Cardiac muscle cell (in vitro differentiated cells and primary cell): ENCODE data around the gene FBXL16. TPM values are rescaled to one million over a fixed set of nuclear protein-coding genes. Genes with fewer than 3 reads are reported as not detected.

Experiments
- DNase-seq, 2 donors: peaks; one replicate each; pipeline versions ENCODE4 v3.0.0 to v3.0.0-alpha.2; 2010 to 2017; ENCODE audit warnings: low read depth in 1 of 2, low spot score in 1 of 2
- H3K27ac ChIP-seq: fragments of 200-600 bp; sonication (generic); 2 replicates; pipeline ENCODE4 v1.5.1; 2016
- H3K27me3 ChIP-seq: fragments of 200-600 bp; sonication (generic); 2 replicates; pipeline ENCODE4 v1.6.0; 2016; ENCODE audit warnings: control low read depth
- H3K36me3 ChIP-seq: fragments of 200-600 bp; sonication (generic); 2 replicates; pipeline ENCODE4 v1.5.1; 2016; ENCODE audit warnings: control low read depth
- H3K4me1 ChIP-seq: fragments of 200-600 bp; sonication (generic); 2 replicates; pipeline ENCODE4 v1.8.1; 2017; ENCODE audit warnings: low read depth, mild to moderate bottlenecking, mixed run types
- H3K4me3 ChIP-seq: fragments of 200-600 bp; sonication (generic); 2 replicates; pipeline ENCODE4 v1.5.1; 2016; ENCODE audit warnings: mild to moderate bottlenecking
- H3K9me3 ChIP-seq: fragments of 200-600 bp; sonication (generic); 2 replicates; pipeline ENCODE4 v1.5.1; 2017; ENCODE audit warnings: low read depth, mild to moderate bottlenecking, control low read depth
- CTCF ChIP-seq: IDR thresholded peaks from 2 replicates; pipeline ENCODE4 v1.5.1; 2012; ENCODE audit warnings: low read depth, mild to moderate bottlenecking, low read length
- polyA plus RNA-seq: library from polyadenylated mRNA; unstranded; fragments of >200 nt; fragmentation: Nextera tagmentation; extraction: Ambion mirVana; gene quantifications from 2 replicates; pipeline ENCODE4 v1.2.1, GENCODE V29; 2016
- total RNA-seq: library from RNA; depleted of rRNA; stranded (reverse); fragments of >200 nt; gene quantifications from 2 replicates; pipeline ENCODE4 v1.2.3, GENCODE V29; 2016

The FBXL16 gene
- total and polyA plus RNA-seq, 2 experiments from 2014 or later, result 0.12 to 1.4 TPM

GRCh38 chr16:725463-726187, 20.0 kb upstream of the FBXL16 start:
- no peak for DNase-seq
- no peaks in the 10 kb centered on the region for H3K9me3 ChIP-seq
- no peaks in the 10 kb centered on the region for H3K36me3 ChIP-seq
- H3K27ac ChIP-seq, result no peak overlapping the region
- TF ChIP-seq CTCF, result no peak
- no peaks in the 10 kb centered on the region for H3K27me3 ChIP-seq
- H3K4me1 ChIP-seq, result peaks cover 4% of the 10 kb centered on the region
- no peak overlapping the region for H3K4me3 ChIP-seq

GRCh38 chr16:725041-725376, 19.4 kb upstream of the FBXL16 start:
- DNase-seq, result no peak
- no peak overlapping the region for H3K27ac ChIP-seq
- TF ChIP-seq CTCF, result no peak
- no peaks in the 10 kb centered on the region for H3K36me3 ChIP-seq
- peaks cover 6% of the 10 kb centered on the region for H3K4me1 ChIP-seq
- no peaks in the 10 kb centered on the region for H3K9me3 ChIP-seq
- no peaks in the 10 kb centered on the region for H3K27me3 ChIP-seq
- no peak overlapping the region for H3K4me3 ChIP-seq

GRCh38 chr16:724188-725040, 18.8 kb upstream of the FBXL16 start:
- Histone ChIP-seq H3K4me1 (peaks cover 12% of the 10 kb centered on the region), H3K36me3 (no peaks in the 10 kb centered on the region), H3K27ac (no peak overlapping the region), H3K4me3 (no peak overlapping the region), H3K27me3 (no peaks in the 10 kb centered on the region), H3K9me3 (no peaks in the 10 kb centered on the region)
- DNase-seq, result no peak
- TF ChIP-seq CTCF, result no peak

GRCh38 chr16:723695-724094, 18.1 kb upstream of the FBXL16 start:
- no peak for TF ChIP-seq CTCF
- Histone ChIP-seq H3K9me3 (no peaks in the 10 kb centered on the region), H3K4me1 (peaks cover 16% of the 10 kb centered on the region), H3K27ac (no peak overlapping the region), H3K36me3 (no peaks in the 10 kb centered on the region), H3K4me3 (no peak overlapping the region), H3K27me3 (no peaks in the 10 kb centered on the region)
- DNase-seq, result no peak

GRCh38 chr16:722835-723633, 17.4 kb upstream of the FBXL16 start:
- Histone ChIP-seq H3K36me3 (no peaks in the 10 kb centered on the region), H3K9me3 (no peaks in the 10 kb centered on the region), H3K27ac (no peak overlapping the region), H3K27me3 (no peaks in the 10 kb centered on the region), H3K4me1 (peaks cover 16% of the 10 kb centered on the region), H3K4me3 (no peak overlapping the region)
- no peak for DNase-seq
- TF ChIP-seq CTCF, result no peak
